ENCODE data around the gene STARD8. TPM values are rescaled to one million over a fixed set of nuclear protein-coding genes. Genes with fewer than 3 reads are reported as not detected.
"Not testable (repeated sequence)": the region's sequence is repeated elsewhere in the genome, so short reads cannot be mapped to it uniquely, and the experiment has no call there.

The STARD8 gene
- total RNA-seq, 1 donor from 2014 or later: 16.0 TPM

- Histone ChIP-seq H3K27me3 (no peaks in the 10 kb centered on the region), H3K36me3 (no peaks in the 10 kb centered on the region), H3K9me3 (no peaks in the 10 kb centered on the region), H3K4me1 (no peaks in the 10 kb centered on the region), H3K27ac (no peak overlapping the region), H3K4me3 (peak overlapping the region in 1 of 2 donors; percentile 60)
- TF ChIP-seq CTCF (IDR thresholded peaks at IDR 0.05): no peak
- peak in 1 of 2 donors; percentile 69 for DNase-seq (ENCODE audit: low spot score in 2 of 2)
- intact Hi-C loops (cut with DNase I): no loop called here
Observed at GRCh38 chrX:68685685-68686084, 38.2 kb downstream of the STARD8 start.

GRCh38 chrX:68686097-68686977 is 38.9 kb downstream of the STARD8 start:
- no peak for DNase-seq (ENCODE audit: low spot score in 2 of 2)
- H3K4me1 ChIP-seq: no peaks in the 10 kb centered on the region
- H3K4me3 ChIP-seq: peak overlapping the region in 1 of 2 donors; percentile 60
- intact Hi-C loops (cut with DNase I): no loop called here
- no peaks in the 10 kb centered on the region for H3K27me3 ChIP-seq
- no peaks in the 10 kb centered on the region for H3K36me3 ChIP-seq
- no peaks in the 10 kb centered on the region for H3K9me3 ChIP-seq
- TF ChIP-seq CTCF (IDR thresholded peaks at IDR 0.05): no peak
- peak overlapping the region; percentile 16 to 28 for H3K27ac ChIP-seq

- H3K9me3 ChIP-seq; H3K4me3 ChIP-seq; intact Hi-C loops (cut with DNase I); H3K36me3 ChIP-seq; H3K27ac ChIP-seq; H3K4me1 ChIP-seq; H3K27me3 ChIP-seq; DNase-seq (ENCODE audit: low spot score in 2 of 2): not testable (repeated sequence)
Observed at GRCh38 chrX:68688931-68689330, 41.5 kb downstream of the STARD8 start.

- Histone ChIP-seq H3K4me1 (peaks cover 0 to 3% of the 10 kb centered on the region in 2 donors), H3K9me3 (no peaks in the 10 kb centered on the region), H3K4me3 (no peak overlapping the region), H3K27me3 (no peaks in the 10 kb centered on the region), H3K36me3 (no peaks in the 10 kb centered on the region), H3K27ac (no peak overlapping the region)
- no peak for TF ChIP-seq CTCF (IDR thresholded peaks at IDR 0.05)
- intact Hi-C loops (cut with DNase I): no loop called here
- no peak for DNase-seq (ENCODE audit: low spot score in 2 of 2)
Observed at GRCh38 chrX:68690936-68691501, 43.6 kb downstream of the STARD8 start.

- no peaks in the 10 kb centered on the region for H3K9me3 ChIP-seq
- no peak overlapping the region for H3K27ac ChIP-seq
- H3K36me3 ChIP-seq: no peaks in the 10 kb centered on the region
- peaks cover 0 to 3% of the 10 kb centered on the region in 2 donors for H3K4me1 ChIP-seq
- H3K27me3 ChIP-seq: no peaks in the 10 kb centered on the region
- H3K4me3 ChIP-seq: no peak overlapping the region
- DNase-seq (ENCODE audit: low spot score in 2 of 2): no peak
- intact Hi-C loops (cut with DNase I): no loop called here
- TF ChIP-seq CTCF (IDR thresholded peaks at IDR 0.05): no peak
Observed at GRCh38 chrX:68691921-68692320, 44.5 kb downstream of the STARD8 start.

GRCh38 chrX:68692651-68693050 is 45.2 kb downstream of the STARD8 start:
- no peak for DNase-seq (ENCODE audit: low spot score in 2 of 2)
- Histone ChIP-seq H3K27me3 (no peaks in the 10 kb centered on the region), H3K36me3 (no peaks in the 10 kb centered on the region), H3K27ac (no peak overlapping the region), H3K9me3 (no peaks in the 10 kb centered on the region), H3K4me3 (peak overlapping the region in 1 of 2 donors; percentile 66), H3K4me1 (peaks cover 0 to 3% of the 10 kb centered on the region in 2 donors)
- no peak for TF ChIP-seq CTCF (IDR thresholded peaks at IDR 0.05)
- intact Hi-C loops (cut with DNase I): no loop called here
